Naive B cell (primary cell): ENCODE results near the gene CLECL1. TPM values are rescaled to one million over a fixed set of nuclear protein-coding genes. Genes with fewer than 3 reads are reported as not detected.
A peak's percentile ranks its signal among the peaks of the same experiment; 100 is the strongest.

Experiments used
- ATAC-seq, 2 donors: fragments of 150-1000 bp; cut with Tn5 transposase; 2 replicates each; pipeline ENCODE4 v1.10.0; 2021; ENCODE audit warnings: low read depth in 2 of 2, mild to moderate bottlenecking in 2 of 2, moderate library complexity in 2 of 2
- DNase-seq: peaks from one replicate; pipeline ENCODE4 v3.0.0; 2022
- H3K27ac Mint-ChIP-seq, 6 donors: one replicate each; pipeline ENCODE4 v1.8.0; 2020 to 2022; ENCODE audit warnings: mild to moderate bottlenecking in 6 of 6, mixed read lengths in 6 of 6, moderate library complexity in 5 of 6, inconsistent platforms in 2 of 6
- H3K27me3 Mint-ChIP-seq, 3 donors: one replicate each; pipeline ENCODE4 v1.8.0; 2021 to 2022; ENCODE audit warnings: mixed read lengths in 3 of 3, mild to moderate bottlenecking in 1 of 3
- H3K36me3 Mint-ChIP-seq, 2 donors: one replicate each; pipeline ENCODE4 v1.8.0; 2020 to 2022; ENCODE audit warnings: mixed read lengths in 2 of 2, inconsistent platforms in 1 of 2, mild to moderate bottlenecking in 1 of 2
- H3K4me1 Mint-ChIP-seq, 3 donors: one replicate each; pipeline ENCODE4 v1.8.0; 2020 to 2022; ENCODE audit warnings: mixed read lengths in 3 of 3, inconsistent platforms in 1 of 3, mild to moderate bottlenecking in 1 of 3, moderate library complexity in 1 of 3
- H3K4me3 Mint-ChIP-seq, 8 donors: one replicate each; pipeline ENCODE4 v1.8.0; 2020 to 2022; ENCODE audit warnings: mild to moderate bottlenecking in 8 of 8, mixed read lengths in 8 of 8, moderate library complexity in 8 of 8, inconsistent platforms in 2 of 8
- H3K9me3 Mint-ChIP-seq, 7 donors: one replicate each; pipeline ENCODE4 v1.8.0; 2020 to 2022; ENCODE audit warnings: mixed read lengths in 7 of 7, mild to moderate bottlenecking in 5 of 7, inconsistent platforms in 2 of 7, moderate library complexity in 1 of 7
- polyA plus RNA-seq, 6 donors: library from polyadenylated mRNA; unstranded; fragments of 300-500 nt; fragmentation: Illumina TruSeq; gene quantifications; one replicate each; pipeline ENCODE4 v1.2.3, GENCODE V29; 2021; ENCODE audit warnings: low read depth in 6 of 6

The CLECL1 gene
- polyA plus RNA-seq, result 10 to 100 TPM in 4 of 6 donors, 1 to 10 TPM in 2; 8.9 to 34.0 (median 11.5) TPM

DNA sequence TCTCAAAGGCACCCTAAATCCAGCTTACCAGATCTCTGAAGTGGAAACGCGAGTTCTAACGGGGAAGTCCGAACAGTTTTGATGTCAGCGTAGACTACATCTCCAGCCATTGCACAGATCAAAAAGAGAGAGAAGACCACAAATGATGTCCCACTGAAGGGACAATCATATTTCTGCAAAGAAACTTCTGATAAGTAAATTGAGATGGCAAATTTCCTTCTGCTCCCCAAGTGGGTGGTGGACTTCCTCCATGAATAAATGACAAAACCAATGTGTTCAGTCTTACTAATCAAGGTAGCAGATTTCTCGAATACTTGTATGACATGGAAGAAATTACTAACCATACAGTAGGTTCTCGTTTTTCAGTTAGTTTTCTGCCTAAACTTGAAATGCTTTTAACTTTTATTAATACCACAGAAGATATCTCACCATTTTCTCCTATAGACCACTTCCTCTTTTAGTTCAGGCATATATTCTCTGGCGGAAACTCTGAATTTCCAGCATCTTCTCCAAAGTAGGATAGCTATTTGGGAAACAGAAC is at the start of gene CLECL1:
Gene CLECL1, minus strand, starts transcription at position 177 of the 541 bp plus-strand sequence.
- Mint-ChIP-seq H3K36me3 (no peaks in the 10 kb centered on the region), H3K9me3 (peaks cover 0 to 2% (median 0%) of the 10 kb centered on the region in 7 donors), H3K27me3 (no peaks in the 10 kb centered on the region), H3K4me1 (peaks cover 29 to 77% (median 48%) of the 10 kb centered on the region in 3 donors), H3K4me3 (peak within 1 kb of the TSS; percentile 63 to 89 (median 76)), H3K27ac (peak within 1 kb of the TSS; percentile 52 to 95 (median 90))
- peak; percentile 35 for DNase-seq
- peak; percentile 23 to 40 for ATAC-seq

- peak overlapping the region in 1 of 6 donors; percentile 32 for H3K27ac Mint-ChIP-seq
- H3K27me3 Mint-ChIP-seq, result no peaks in the 10 kb centered on the region
- DNase-seq (no peak), ATAC-seq (no peak)
- no peaks in the 10 kb centered on the region for H3K36me3 Mint-ChIP-seq
- peaks cover 19 to 34% (median 30%) of the 10 kb centered on the region in 3 donors for H3K4me1 Mint-ChIP-seq
- H3K4me3 Mint-ChIP-seq, result peak overlapping the region in 1 of 8 donors; percentile 31
- peaks cover 0 to 5% (median 3%) of the 10 kb centered on the region in 7 donors for H3K9me3 Mint-ChIP-seq
Observed at GRCh38 chr12:9781360-9781759, 48.5 kb upstream of the CLECL1 start.

DNA sequence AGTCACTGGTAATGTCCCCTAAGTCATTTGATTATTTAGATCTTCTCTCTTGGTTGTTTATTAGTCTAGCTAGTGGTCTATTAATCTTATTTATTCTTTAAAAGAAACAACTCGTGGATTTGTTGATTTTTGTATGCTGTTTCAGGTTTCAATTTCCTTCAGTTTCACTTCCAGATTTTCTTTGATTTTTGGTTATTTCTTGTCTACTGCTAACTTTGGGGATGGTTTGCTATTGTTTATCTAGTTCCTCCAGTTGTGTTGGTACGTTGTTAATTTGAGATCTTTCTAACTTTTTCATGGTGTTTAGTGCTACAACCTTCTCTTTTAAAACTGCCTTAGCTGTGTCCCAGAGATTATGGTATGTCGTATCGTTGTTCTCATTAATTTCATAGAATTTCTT is 46.3 kb upstream of the CLECL1 start:
- H3K27me3 Mint-ChIP-seq, result no peaks in the 10 kb centered on the region
- peak overlapping the region; percentile 11 to 80 (median 29) for H3K27ac Mint-ChIP-seq
- no peaks in the 10 kb centered on the region for H3K36me3 Mint-ChIP-seq
- peaks cover 20 to 38% (median 36%) of the 10 kb centered on the region in 3 donors for H3K4me1 Mint-ChIP-seq
- peaks cover 0 to 5% (median 3%) of the 10 kb centered on the region in 7 donors for H3K9me3 Mint-ChIP-seq
- DNase-seq, result peak; percentile 18
- ATAC-seq, result peak; percentile 41 to 60
- H3K4me3 Mint-ChIP-seq, result peak overlapping the region in 6 of 8 donors; percentile 2 to 57 (median 38)

GRCh38 chr12:9776781-9777180 is 43.9 kb upstream of the CLECL1 start:
- no peaks in the 10 kb centered on the region for H3K36me3 Mint-ChIP-seq
- no peak for ATAC-seq
- H3K9me3 Mint-ChIP-seq, result peaks cover 0 to 5% (median 0%) of the 10 kb centered on the region in 7 donors
- no peaks in the 10 kb centered on the region for H3K27me3 Mint-ChIP-seq
- H3K4me3 Mint-ChIP-seq, result no peak overlapping the region
- peaks cover 26 to 44% (median 43%) of the 10 kb centered on the region in 3 donors for H3K4me1 Mint-ChIP-seq
- peak overlapping the region in 2 of 6 donors; percentile 36 to 72 for H3K27ac Mint-ChIP-seq
- DNase-seq, result no peak

DNA sequence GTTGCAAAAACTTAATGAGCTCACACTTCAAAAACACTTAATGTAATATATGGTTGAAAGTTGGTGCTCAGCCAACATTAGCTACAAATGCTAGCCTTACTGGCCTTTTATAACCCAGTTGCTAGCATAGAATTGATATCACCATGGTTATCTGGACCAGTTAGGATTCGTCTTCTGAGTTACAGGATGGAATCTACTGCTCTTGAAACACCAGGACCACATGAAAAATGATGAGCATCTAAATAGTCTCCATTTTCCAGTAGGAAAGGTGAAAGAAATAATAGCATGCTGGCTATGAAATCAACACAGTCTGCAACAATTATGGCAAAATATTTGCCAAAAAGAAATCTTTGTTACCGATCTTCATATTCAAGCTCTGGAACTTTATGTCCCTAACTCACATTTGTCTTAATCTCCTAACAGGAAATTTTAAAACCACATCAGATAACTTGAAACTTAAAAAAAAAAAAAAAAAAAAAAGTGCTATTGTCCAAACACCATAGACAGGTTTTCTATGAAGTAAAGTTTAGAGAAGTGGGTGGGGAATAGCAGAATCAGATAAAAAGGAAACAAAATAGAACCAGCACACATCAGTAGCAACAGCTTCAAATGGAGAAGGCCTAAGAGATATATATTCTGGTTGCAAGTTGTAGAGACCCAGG is 40.5 kb upstream of the CLECL1 start:
- Mint-ChIP-seq H3K9me3 (peaks cover 0 to 1% (median 0%) of the 10 kb centered on the region in 7 donors), H3K27me3 (no peaks in the 10 kb centered on the region), H3K4me1 (peaks cover 27 to 35% (median 27%) of the 10 kb centered on the region in 3 donors), H3K27ac (no peak overlapping the region), H3K4me3 (no peak overlapping the region), H3K36me3 (no peaks in the 10 kb centered on the region)
- ATAC-seq (peak in 1 of 2 donors; percentile 36), DNase-seq (no peak)

DNA sequence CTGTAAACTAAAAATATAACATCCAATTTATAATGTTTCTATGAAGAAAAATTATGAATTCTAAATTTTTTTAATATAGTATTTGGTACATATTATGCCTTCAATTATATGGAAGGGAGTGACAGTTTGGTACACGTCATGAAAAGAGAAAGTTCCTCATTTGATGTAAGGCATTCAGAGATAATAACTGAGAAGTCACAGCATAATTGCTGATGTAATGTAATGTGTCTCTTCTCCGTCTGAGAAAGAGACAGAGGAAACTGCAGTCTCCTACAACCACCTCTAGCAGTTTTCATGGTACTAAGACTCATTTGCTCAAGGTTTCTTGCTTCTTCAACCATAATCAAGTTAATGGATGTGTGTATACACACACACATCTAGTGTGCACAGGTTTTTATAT is 30.1 kb upstream of the CLECL1 start:
- ATAC-seq (peak; percentile 6 to 20), DNase-seq (peak; percentile 67)
- Mint-ChIP-seq H3K27ac (peak overlapping the region in 5 of 6 donors; percentile 46 to 99 (median 99)), H3K4me3 (peak overlapping the region in 2 of 8 donors; percentile 71 to 98), H3K27me3 (no peaks in the 10 kb centered on the region), H3K9me3 (peaks cover 0 to 2% (median 0%) of the 10 kb centered on the region in 7 donors), H3K36me3 (peaks cover 0 to 9% of the 10 kb centered on the region in 2 donors), H3K4me1 (peaks cover 53 to 65% (median 60%) of the 10 kb centered on the region in 3 donors)

- Mint-ChIP-seq H3K27me3 (no peaks in the 10 kb centered on the region), H3K9me3 (peaks cover 0 to 2% (median 0%) of the 10 kb centered on the region in 7 donors), H3K36me3 (peaks cover 6 to 9% of the 10 kb centered on the region in 2 donors), H3K27ac (peak overlapping the region; percentile 99 to 100 (median 100)), H3K4me3 (peak overlapping the region in 6 of 8 donors; percentile 17 to 98 (median 52)), H3K4me1 (peaks cover 59 to 70% (median 65%) of the 10 kb centered on the region in 3 donors)
- DNase-seq, result no peak
- ATAC-seq, result no peak
Observed at GRCh38 chr12:9762369-9762768, 29.5 kb upstream of the CLECL1 start.

DNA sequence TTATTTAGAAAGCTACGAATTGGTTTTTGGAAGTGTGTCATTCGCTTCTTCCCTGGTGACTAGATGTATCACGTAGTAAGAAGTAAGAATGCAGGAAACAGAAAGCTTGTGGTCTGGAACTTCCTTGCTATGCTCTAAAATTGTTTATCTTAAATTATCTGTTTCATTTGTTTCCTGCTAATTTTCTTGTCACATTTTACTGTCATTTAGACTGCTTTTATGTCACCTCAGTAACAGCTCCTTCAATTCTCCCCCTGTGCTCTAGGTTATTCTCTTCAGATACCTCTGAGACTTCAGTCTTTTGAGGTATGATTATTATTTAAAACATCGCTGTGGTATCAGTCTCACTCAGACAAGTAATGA is 28.5 kb upstream of the CLECL1 start:
- H3K27me3 Mint-ChIP-seq, result no peaks in the 10 kb centered on the region
- peak overlapping the region; percentile 99 to 100 (median 100) for H3K27ac Mint-ChIP-seq
- H3K36me3 Mint-ChIP-seq, result peaks cover 9 to 15% of the 10 kb centered on the region in 2 donors
- H3K4me3 Mint-ChIP-seq, result peak overlapping the region; percentile 95 to 99 (median 98)
- peaks cover 64 to 71% (median 65%) of the 10 kb centered on the region in 3 donors for H3K4me1 Mint-ChIP-seq
- ATAC-seq (peak; percentile 19 to 20), DNase-seq (peak; percentile 70)
- peaks cover 0 to 2% (median 0%) of the 10 kb centered on the region in 7 donors for H3K9me3 Mint-ChIP-seq

- Mint-ChIP-seq H3K4me3 (peak within 1 kb of the TSS; percentile 95 to 99 (median 98)), H3K27ac (peak within 1 kb of the TSS; percentile 99 to 100 (median 100)), H3K36me3 (peaks cover 9 to 20% of the 10 kb centered on the region in 2 donors), H3K9me3 (peaks cover 0 to 2% (median 0%) of the 10 kb centered on the region in 7 donors), H3K27me3 (no peaks in the 10 kb centered on the region), H3K4me1 (peaks cover 68 to 77% (median 69%) of the 10 kb centered on the region in 3 donors)
- peak; percentile 90 for DNase-seq
- peak; percentile 52 to 57 for ATAC-seq
Observed at GRCh38 chr12:9760699-9761418, 28.0 kb upstream of the CLECL1 start, which contains the start of gene CD69. CD69 (minus strand) TSS chr12:9760901; CDS start chr12:9760820, 81 bp downstream.

- Mint-ChIP-seq H3K36me3 (peaks cover 16 to 25% of the 10 kb centered on the region in 2 donors), H3K4me1 (peaks cover 68 to 79% (median 71%) of the 10 kb centered on the region in 3 donors), H3K9me3 (peaks cover 0 to 2% (median 0%) of the 10 kb centered on the region in 7 donors), H3K27ac (peak overlapping the region; percentile 99 to 100 (median 100)), H3K27me3 (no peaks in the 10 kb centered on the region), H3K4me3 (peak overlapping the region; percentile 95 to 99 (median 98))
- no peak for DNase-seq
- no peak for ATAC-seq
Observed at GRCh38 chr12:9760120-9760519, 27.2 kb upstream of the CLECL1 start.

DNA sequence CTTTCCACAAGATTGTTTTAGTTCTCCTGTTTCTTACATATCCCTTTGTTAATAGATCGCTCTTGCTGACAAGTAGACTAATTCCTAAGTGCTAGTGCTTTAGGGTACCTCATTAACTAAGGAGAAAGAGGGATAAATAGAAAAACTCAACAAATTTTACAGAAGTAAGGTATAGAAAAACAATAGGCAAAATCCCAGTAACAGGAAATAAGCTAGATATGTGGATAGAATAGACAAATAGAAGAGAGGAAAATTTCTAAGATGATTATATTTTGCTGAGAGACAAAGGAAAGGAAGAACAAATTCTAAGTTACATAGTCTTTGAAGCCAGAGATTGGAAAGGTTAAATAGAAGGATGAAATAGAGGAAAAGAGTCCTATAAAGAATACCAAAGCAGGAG is 26.8 kb upstream of the CLECL1 start:
- ATAC-seq (no peak), DNase-seq (no peak)
- Mint-ChIP-seq H3K27ac (peak overlapping the region; percentile 99 to 100 (median 100)), H3K27me3 (no peaks in the 10 kb centered on the region), H3K36me3 (peaks cover 19 to 27% of the 10 kb centered on the region in 2 donors), H3K9me3 (peaks cover 0 to 2% (median 0%) of the 10 kb centered on the region in 7 donors), H3K4me1 (peaks cover 67 to 78% (median 71%) of the 10 kb centered on the region in 3 donors), H3K4me3 (peak overlapping the region; percentile 95 to 99 (median 98))

GRCh38 chr12:9758119-9758518 is 25.2 kb upstream of the CLECL1 start:
- H3K27ac Mint-ChIP-seq, result peak overlapping the region; percentile 99 to 100 (median 100)

More at GRCh38 chr12:9758119-9758518, 25.2 kb upstream of the CLECL1 start:
- Mint-ChIP-seq H3K27me3 (no peaks in the 10 kb centered on the region), H3K9me3 (peaks cover 0 to 2% (median 0%) of the 10 kb centered on the region in 7 donors), H3K36me3 (peaks cover 27 to 39% of the 10 kb centered on the region in 2 donors), H3K4me3 (peak overlapping the region; percentile 95 to 99 (median 98)), H3K4me1 (peaks cover 56 to 74% (median 68%) of the 10 kb centered on the region in 3 donors)
- ATAC-seq (no peak), DNase-seq (no peak)
